HG03432 (cell line): ENCODE data around the gene UBE2R2.

Source experiments
- ATAC-seq: cut with Tn5 transposase; IDR thresholded peaks from one replicate; pipeline ENCODE4 v1.9.1; 2021; ENCODE audit warnings: mild to moderate bottlenecking, moderate library complexity; ENCODE audit not compliant: unreplicated experiment

UBE2R2 gene

GRCh38 chr9:33880211-33881089 is 63.5 kb downstream of the UBE2R2 start:
- ATAC-seq: no peak

GRCh38 chr9:33881635-33882034 is 64.7 kb downstream of the UBE2R2 start:
- no peak for ATAC-seq

- no peak for ATAC-seq
Measured at GRCh38 chr9:33884856-33885701, 68.1 kb downstream of the UBE2R2 start.

- no peak for ATAC-seq
Measured at GRCh38 chr9:33885948-33886347, 69.0 kb downstream of the UBE2R2 start.

- no peak for ATAC-seq
Measured at GRCh38 chr9:33893861-33894260, 76.9 kb downstream of the UBE2R2 start.

GRCh38 chr9:33894316-33894715 is 77.4 kb downstream of the UBE2R2 start:
- ATAC-seq: no peak

GRCh38 chr9:33903157-33903780 is 86.3 kb downstream of the UBE2R2 start:
- ATAC-seq: no peak

- no peak for ATAC-seq
Measured at GRCh38 chr9:33905137-33905536, 88.2 kb downstream of the UBE2R2 start.

- no peak for ATAC-seq
Measured at GRCh38 chr9:33906769-33907168, 89.8 kb downstream of the UBE2R2 start.

GRCh38 chr9:33907347-33907746 is 90.4 kb downstream of the UBE2R2 start:
- ATAC-seq: no peak

- no peak for ATAC-seq
Measured at GRCh38 chr9:33908114-33908513, 91.2 kb downstream of the UBE2R2 start.

- no peak for ATAC-seq
Measured at GRCh38 chr9:33908749-33909148, 91.8 kb downstream of the UBE2R2 start.

- ATAC-seq: no peak
Measured at GRCh38 chr9:33913541-33913940, 96.6 kb downstream of the UBE2R2 start.

- no peak for ATAC-seq
Measured at GRCh38 chr9:33914887-33915628, 98.1 kb downstream of the UBE2R2 start.

GRCh38 chr9:33917036-33917435 is 100.1 kb downstream of the UBE2R2 start:
- ATAC-seq: no peak

GRCh38 chr9:33919276-33919897 is 102.4 kb downstream of the UBE2R2 start:
- ATAC-seq: no peak

GRCh38 chr9:33921967-33922895 is 105.3 kb downstream of the UBE2R2 start:
- ATAC-seq: no peak

GRCh38 chr9:33923079-33923478 is 106.1 kb downstream of the UBE2R2 start:
- no peak for ATAC-seq

GRCh38 chr9:33923998-33924701 is 107.2 kb downstream of the UBE2R2 start:
- ATAC-seq: no peak
